Heart left ventricle (tissue), 16 donors: ENCODE measurements around the gene SNAP91. TPM values are rescaled to one million over a fixed set of nuclear protein-coding genes. Genes with fewer than 3 reads are reported as not detected.

ENCODE experiments used
- ATAC-seq, 4 donors: fragments of 200-7000 bp; cut with Tn5 transposase; one replicate each; pipeline ENCODE4 v1.9.1; 2020 to 2022; ENCODE audit warnings: moderate library complexity in 4 of 4, mild to moderate bottlenecking in 3 of 4, moderate number of reproducible peaks in 1 of 4
- DNase-seq, 5 donors: peaks; one replicate each; pipeline ENCODE4 v3.0.0-alpha.2; 2020
- H3K27ac ChIP-seq, 12 donors: fragments of 200-600 bp; sonication (generic) in 4 of 12; one replicate each; pipeline versions ENCODE4 v1.5.0 to v1.8.0; 2016 to 2022; ENCODE audit warnings: mild to moderate bottlenecking in 2 of 12
- H3K27me3 ChIP-seq, 9 donors: fragments of 200-600 bp; sonication (generic) in 2 of 9; one replicate each; pipeline versions ENCODE4 v1.5.1 to v1.8.0; 2016 to 2022; ENCODE audit warnings: mild to moderate bottlenecking in 3 of 9
- H3K36me3 ChIP-seq, 9 donors: fragments of 200-600 bp; sonication (generic) in 2 of 9; one replicate each; pipeline versions ENCODE4 v1.5.0 to v1.8.0; 2018 to 2022; ENCODE audit warnings: mild to moderate bottlenecking in 2 of 9
- H3K4me1 ChIP-seq, 12 donors: fragments of 200-600 bp; sonication (generic) in 4 of 12; one replicate each; pipeline versions ENCODE4 v1.5.0 to v1.8.0; 2016 to 2022; ENCODE audit warnings: mild to moderate bottlenecking in 3 of 12
- H3K4me3 ChIP-seq, 12 donors: fragments of 200-600 bp; sonication (generic) in 4 of 12; one replicate each; pipeline versions ENCODE4 v1.5.0 to v1.8.0; 2017 to 2022; ENCODE audit warnings: mild to moderate bottlenecking in 9 of 12, moderate library complexity in 4 of 12
- H3K9me3 ChIP-seq, 12 donors: fragments of 200-600 bp; sonication (generic) in 4 of 12; one replicate each; pipeline versions ENCODE4 v1.5.0 to v1.8.0; 2016 to 2022; ENCODE audit warnings: mild to moderate bottlenecking in 1 of 12
- POLR2A ChIP-seq, 2 donors: fragments of 450-650 bp; IDR thresholded peaks; one replicate each; pipeline ENCODE4 v1.6.1; 2017; ENCODE audit warnings: antibody characterized with exemption in 2 of 2, mild to moderate bottlenecking in 2 of 2, moderate library complexity in 2 of 2
- WGBS, 4 donors: extraction: QIAGEN DNeasy Blood & Tissue Kit in 2 of 4; methylation state at CpG; one replicate each; pipeline versions ENCODE4 v1.1.5 to v1.1.7; 2013 to 2018; 5-methylcytosine and 5-hydroxymethylcytosine counted together
- intact Hi-C, 10 donors: fragments of 100-400 bp; cut with DNase I; formaldehyde crosslinking; loops; one replicate each; pipeline versions ENCODE4 v1.11.1 to v1.14.2; 2022
- polyA plus RNA-seq, 2 donors: library from polyadenylated mRNA; stranded (reverse); fragments of 200-250 nt; gene quantifications; one replicate each; pipeline ENCODE4 v1.2.3, GENCODE V29; 2013
- total RNA-seq, 9 donors: library from RNA; depleted of rRNA in 2 of 9; stranded (reverse); fragments of >200 nt in 2 of 9; fragmentation: NEBNext Ultra II Directional in 3 of 9; extraction: Animal tissue kit (Norgen Biotek cat#: 25700) in 3 of 9; gene quantifications; one replicate each; pipeline versions ENCODE4 v1.1.0 to v1.2.4, GENCODE V29; 2016 to 2023
- TF ChIP-seq, protein P1 (sequence below), 12 donors: fragments of 200-600 bp; sonication (generic) in 4 of 12; IDR thresholded peaks; one replicate each; pipeline versions ENCODE4 v1.5.0 to v1.8.0; 2018 to 2022; ENCODE audit warnings: antibody characterized with exemption in 12 of 12, mild to moderate bottlenecking in 5 of 12
- donor health status: ischemic (EF 13 %, LVEDD 7.1; RV severe dilation, severe dysfunction).
- donor health status: healthy with polysubstance abuse.
- donor health status: DM: no; HTN: yes; CAD: no.
- donor health status: DM: no; HTN: no; CAD: no.
- donor health status: ischemic (EF 25% LVEDD 6.9; RV normal size, moderate dysfunction).
- donor health status: ischemic (EF 25% LVEDD 5.7; RV mildly dilated, moderate dysfunction).
- donor health status: healthy.
- donor health status: DM: yes; HTN: yes; CAD: no.
- donor health status: ischemic (EF 35%, LVEDD 5.7; RV mildly dilated, moderate dysfunction).
- donor health status: nonischemic (EF 11% LVEDD 7.7; RV severe dilation, severe dysfunction).
- donor health status: DM: yes; HTN: yes; CAD: no.
- donor health status: PGD.
- donor health status: ischemic (EF 29% LVEDD 5.4; RV normal size, mild dysfunction).
- donor health status: nonischemic (EF 23%, LVEDD 6.1; RV moderate dilation, normal function).

The SNAP91 gene
- total and polyA plus RNA-seq, 11 donors: 0.19 to 3.9 (median 1.8) TPM

DNA sequence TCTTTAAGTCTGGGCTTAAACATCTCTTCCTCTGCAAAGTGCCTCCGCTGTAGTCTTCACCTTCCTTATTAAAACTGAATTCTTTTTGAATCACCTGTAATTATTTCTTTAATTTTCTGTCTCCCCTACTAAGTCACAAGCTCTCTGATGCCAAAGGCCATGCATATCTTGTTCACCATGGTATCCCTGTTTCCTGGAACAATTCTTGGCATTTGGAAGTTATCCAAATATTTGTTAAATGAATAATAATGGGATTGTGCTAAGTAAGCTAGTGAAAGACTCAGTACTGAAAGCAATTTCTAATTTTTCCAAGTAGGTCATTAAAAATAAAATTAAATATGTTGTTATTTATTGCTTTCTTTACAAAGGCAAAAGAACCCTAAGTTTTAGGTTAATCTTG lies 12.2 kb downstream of the SNAP91 start:
- Histone ChIP-seq H3K4me1 (no peaks in the 10 kb centered on the region), H3K9me3 (peaks cover 0 to 10% (median 0%) of the 10 kb centered on the region in 12 donors), H3K36me3 (no peaks in the 10 kb centered on the region), H3K27me3 (no peaks in the 10 kb centered on the region), H3K4me3 (no peak overlapping the region), H3K27ac (no peak overlapping the region)
- no peak for DNase-seq
- intact Hi-C loops: no loop called here
- ATAC-seq: no peak
- TF ChIP-seq POLR2A (IDR thresholded peaks at IDR 0.05): no peak
- TF ChIP-seq, protein P1, sequence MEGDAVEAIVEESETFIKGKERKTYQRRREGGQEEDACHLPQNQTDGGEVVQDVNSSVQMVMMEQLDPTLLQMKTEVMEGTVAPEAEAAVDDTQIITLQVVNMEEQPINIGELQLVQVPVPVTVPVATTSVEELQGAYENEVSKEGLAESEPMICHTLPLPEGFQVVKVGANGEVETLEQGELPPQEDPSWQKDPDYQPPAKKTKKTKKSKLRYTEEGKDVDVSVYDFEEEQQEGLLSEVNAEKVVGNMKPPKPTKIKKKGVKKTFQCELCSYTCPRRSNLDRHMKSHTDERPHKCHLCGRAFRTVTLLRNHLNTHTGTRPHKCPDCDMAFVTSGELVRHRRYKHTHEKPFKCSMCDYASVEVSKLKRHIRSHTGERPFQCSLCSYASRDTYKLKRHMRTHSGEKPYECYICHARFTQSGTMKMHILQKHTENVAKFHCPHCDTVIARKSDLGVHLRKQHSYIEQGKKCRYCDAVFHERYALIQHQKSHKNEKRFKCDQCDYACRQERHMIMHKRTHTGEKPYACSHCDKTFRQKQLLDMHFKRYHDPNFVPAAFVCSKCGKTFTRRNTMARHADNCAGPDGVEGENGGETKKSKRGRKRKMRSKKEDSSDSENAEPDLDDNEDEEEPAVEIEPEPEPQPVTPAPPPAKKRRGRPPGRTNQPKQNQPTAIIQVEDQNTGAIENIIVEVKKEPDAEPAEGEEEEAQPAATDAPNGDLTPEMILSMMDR (IDR thresholded peaks at IDR 0.05): no peak
- WGBS, 4 donors: 83 to 90% (median 87%) methylated on average over 1 of the region's 1 CpG

DNA sequence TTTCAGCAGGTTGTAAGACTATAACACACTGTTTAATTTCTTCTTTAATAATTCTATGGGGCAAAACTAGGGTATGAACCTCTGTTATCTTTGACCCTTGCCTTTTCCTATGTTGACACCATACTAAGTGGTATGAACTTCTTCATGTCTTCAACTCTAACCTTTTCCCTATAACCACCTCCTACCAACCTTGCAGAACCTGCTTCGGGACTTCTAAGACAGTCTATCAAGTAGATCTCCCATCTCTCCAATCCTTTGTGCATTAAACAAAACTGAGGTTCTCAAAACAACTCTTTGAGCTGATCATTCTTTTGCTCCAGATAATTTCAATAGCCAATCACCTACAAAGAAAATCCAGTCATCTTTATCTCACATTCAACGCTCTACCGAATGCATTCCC lies 23.4 kb downstream of the SNAP91 start:
- Histone ChIP-seq H3K36me3 (no peaks in the 10 kb centered on the region), H3K4me1 (no peaks in the 10 kb centered on the region), H3K9me3 (no peaks in the 10 kb centered on the region), H3K27me3 (no peaks in the 10 kb centered on the region), H3K4me3 (no peak overlapping the region), H3K27ac (no peak overlapping the region)
- WGBS, 4 donors: 83 to 92% (median 88%) methylated on average over 3 of the region's 3 CpGs
- intact Hi-C loops: no loop called here
- DNase-seq (no peak), ATAC-seq (no peak)
- TF ChIP-seq POLR2A (IDR thresholded peaks at IDR 0.05): no peak
- TF ChIP-seq, protein P1 (IDR thresholded peaks at IDR 0.05): no peak

DNA sequence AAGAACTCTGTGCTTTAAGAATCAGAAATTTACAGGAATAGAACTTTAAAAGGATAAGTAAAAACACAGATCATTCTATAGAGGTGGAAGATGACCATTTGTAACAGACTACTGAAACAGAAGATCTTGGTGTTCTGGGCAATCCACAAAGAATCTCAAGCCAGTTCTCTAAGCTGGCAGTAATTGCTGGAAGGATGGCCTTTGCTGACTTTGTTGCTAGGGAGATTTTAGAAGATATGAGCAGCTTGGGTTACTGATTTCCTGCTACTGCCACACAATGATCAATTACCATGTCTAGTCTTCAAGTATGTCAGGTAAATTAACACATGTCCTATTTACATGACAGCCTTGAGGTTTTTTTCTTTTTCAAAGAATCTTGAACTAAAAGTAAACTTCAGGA lies 31.1 kb downstream of the SNAP91 start:
- TF ChIP-seq POLR2A (IDR thresholded peaks at IDR 0.05): no peak
- TF ChIP-seq, protein P1 (IDR thresholded peaks at IDR 0.05): no peak
- ATAC-seq (no peak), DNase-seq (no peak)
- Histone ChIP-seq H3K4me3 (no peak overlapping the region), H3K36me3 (no peaks in the 10 kb centered on the region), H3K4me1 (no peaks in the 10 kb centered on the region), H3K27me3 (no peaks in the 10 kb centered on the region), H3K9me3 (no peaks in the 10 kb centered on the region), H3K27ac (no peak overlapping the region)
- intact Hi-C loops: no loop called here

DNA sequence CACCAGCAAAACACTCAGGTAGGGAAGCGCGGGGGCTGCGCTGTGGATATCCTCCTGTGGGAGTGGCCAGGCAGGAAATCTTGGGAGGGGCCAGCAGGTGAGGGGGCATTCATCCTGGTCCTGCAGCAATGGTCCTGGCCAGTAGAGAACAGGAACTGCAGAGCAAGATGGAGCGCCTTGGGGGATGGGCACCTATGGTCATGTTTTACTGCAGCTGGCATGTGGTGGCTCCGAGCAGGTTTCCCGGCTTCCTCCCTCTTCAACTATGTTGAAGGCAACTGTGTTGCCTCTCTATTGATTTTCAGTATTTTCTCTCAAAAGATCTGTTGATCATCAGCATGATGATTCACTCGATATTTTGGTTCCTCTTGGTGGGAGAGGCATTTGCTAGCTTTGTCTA lies 70.9 kb downstream of the SNAP91 start:
- H3K4me1 ChIP-seq: no peaks in the 10 kb centered on the region
- H3K36me3 ChIP-seq: no peaks in the 10 kb centered on the region
- no peaks in the 10 kb centered on the region for H3K9me3 ChIP-seq
- intact Hi-C loops: no loop called here
- H3K27ac ChIP-seq: no peak overlapping the region
- H3K4me3 ChIP-seq: no peak overlapping the region
- no peaks in the 10 kb centered on the region for H3K27me3 ChIP-seq
- DNase-seq (no peak), ATAC-seq (no peak)
- 90 to 95% (median 93%) methylated on average over 7 of the region's 7 CpGs for WGBS, 4 donors
- no peak for TF ChIP-seq POLR2A (IDR thresholded peaks at IDR 0.05)
- TF ChIP-seq, protein P1 (IDR thresholded peaks at IDR 0.05): no peak
